Femur (tissue), 1 donor: ENCODE measurements around the gene MYMK.

Source experiments
- DNase-seq: peaks from one replicate; pipeline ENCODE4 v3.0.0-alpha.2; 2017

The MYMK gene

GRCh38 chr9:133557581-133557980 lies 32.8 kb upstream of the MYMK start:
- no peak for DNase-seq

GRCh38 chr9:133556354-133556753 lies 31.6 kb upstream of the MYMK start:
- no peak for DNase-seq

DNA sequence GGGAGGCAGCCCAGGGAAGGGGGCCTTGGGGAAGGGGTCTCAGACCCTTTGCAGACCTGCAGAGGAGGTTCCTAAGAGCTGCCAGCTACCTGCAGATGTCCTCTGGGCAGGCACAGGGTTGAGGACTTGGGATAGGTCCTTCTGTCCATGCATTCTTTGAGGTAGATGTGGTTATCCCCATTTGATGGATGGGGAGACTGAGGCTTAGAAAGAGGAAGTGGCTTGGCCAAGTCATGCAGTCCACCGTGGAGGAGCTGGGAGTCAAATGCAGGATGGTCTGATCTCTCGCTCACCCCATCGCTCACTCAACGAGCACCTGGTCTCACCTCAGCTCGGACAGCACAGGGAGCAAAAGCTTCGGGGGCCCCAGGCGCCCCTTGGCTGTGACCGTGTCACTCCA lies 30.0 kb upstream of the MYMK start:
- DNase-seq: no peak

GRCh38 chr9:133553973-133554713 lies 29.4 kb upstream of the MYMK start:
- no peak for DNase-seq

GRCh38 chr9:133553123-133553522 lies 28.4 kb upstream of the MYMK start:
- DNase-seq: no peak

DNA sequence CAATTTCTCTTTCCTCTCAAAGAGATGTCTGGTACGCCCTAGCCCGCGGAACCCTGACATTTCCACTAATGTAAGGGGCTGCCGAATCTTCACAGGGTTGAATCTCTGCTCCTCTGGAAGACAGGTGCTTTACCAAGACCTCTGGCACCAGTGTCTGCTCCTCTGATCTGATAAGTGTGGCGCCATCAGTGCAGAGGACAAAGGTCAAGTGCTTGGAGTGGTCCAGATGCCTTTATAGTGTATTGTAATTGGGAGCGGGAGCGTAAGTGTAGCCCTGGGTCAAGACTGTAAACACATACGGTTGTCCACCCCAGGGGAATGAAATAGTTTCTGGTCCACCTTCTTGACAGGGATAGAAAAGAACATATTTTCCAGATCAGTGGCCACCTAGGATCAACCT lies 27.5 kb upstream of the MYMK start:
- no peak for DNase-seq

DNA sequence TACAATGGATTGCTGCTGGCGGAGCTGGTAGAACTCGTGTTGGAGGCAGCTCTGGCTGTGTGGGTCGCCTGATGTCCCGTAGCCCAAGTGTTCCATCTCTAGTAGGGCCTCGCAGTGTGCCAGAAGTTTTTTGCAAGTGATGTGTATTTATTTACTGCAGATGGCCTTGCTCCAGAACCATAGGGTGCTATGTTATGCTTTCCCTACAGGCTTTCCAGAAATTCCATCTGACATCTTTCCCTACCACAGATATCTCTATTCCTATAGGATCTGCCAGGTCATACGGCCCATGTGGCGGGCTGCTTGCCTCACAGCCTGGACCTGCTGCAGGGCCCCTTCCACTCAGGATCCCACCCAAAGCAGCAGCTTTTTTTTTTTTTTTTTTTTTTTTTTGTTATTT lies 26.7 kb upstream of the MYMK start:
- DNase-seq: no peak

- DNase-seq: no peak
Measured at GRCh38 chr9:133547116-133547515, 22.4 kb upstream of the MYMK start.

DNA sequence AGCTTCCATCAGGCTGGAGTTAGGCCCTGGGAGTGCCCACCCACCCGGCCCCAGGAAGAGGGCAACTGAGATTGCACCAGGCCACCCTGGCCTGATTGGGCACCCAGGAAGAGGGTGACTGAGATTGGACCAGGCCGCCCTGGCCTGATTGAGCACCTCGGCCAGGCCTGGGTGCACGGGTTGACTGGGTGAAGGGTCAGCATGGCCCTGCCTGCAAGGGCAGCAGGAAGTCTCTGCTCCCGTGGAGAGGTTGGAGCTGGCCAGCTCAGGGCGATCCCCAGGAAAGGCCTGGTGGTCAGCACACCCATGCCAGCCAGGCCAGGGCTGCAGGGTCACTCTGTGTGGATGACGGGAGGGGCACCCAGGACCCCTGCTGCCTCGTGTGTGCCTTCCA lies 21.5 kb upstream of the MYMK start:
- no peak for DNase-seq

DNA sequence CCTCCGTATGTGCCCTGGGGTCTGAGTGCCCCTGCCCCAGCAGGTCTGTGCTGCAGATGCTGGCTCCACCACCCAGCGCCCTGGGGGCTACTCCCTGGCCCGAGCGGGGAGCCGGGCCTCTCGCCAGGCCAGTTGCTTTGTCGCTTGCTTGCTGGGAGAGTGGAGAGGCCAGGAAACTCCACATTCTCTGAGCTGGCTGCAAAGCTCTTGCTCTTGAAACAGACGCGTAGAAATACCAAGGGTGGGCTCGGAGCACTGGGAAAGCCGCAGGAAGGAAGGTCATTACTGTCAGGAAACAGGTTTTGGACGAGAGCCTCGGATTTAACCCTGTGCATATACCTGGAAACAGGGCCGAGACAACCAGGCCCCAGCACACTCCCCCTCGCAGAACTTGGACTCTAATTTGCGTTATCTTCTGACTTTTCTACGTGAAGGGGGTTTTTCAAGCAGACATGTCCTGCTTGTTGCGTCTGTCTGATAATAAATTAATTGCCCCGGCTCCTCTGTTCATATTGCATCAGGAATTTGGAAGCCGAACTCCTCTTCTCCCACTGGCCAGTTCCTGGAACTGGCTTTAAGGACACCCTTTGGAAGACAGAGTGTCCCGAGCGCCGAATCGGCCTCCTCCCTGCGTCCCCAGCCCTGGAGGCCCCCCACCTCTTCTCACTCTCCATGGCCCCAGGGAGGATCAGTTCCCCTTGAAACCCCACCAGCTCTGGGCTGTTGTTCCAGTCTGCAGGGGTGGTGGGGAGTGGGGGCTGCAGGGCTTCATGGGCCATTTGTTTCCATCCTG lies 20.9 kb upstream of the MYMK start:
- DNase-seq: no peak

DNA sequence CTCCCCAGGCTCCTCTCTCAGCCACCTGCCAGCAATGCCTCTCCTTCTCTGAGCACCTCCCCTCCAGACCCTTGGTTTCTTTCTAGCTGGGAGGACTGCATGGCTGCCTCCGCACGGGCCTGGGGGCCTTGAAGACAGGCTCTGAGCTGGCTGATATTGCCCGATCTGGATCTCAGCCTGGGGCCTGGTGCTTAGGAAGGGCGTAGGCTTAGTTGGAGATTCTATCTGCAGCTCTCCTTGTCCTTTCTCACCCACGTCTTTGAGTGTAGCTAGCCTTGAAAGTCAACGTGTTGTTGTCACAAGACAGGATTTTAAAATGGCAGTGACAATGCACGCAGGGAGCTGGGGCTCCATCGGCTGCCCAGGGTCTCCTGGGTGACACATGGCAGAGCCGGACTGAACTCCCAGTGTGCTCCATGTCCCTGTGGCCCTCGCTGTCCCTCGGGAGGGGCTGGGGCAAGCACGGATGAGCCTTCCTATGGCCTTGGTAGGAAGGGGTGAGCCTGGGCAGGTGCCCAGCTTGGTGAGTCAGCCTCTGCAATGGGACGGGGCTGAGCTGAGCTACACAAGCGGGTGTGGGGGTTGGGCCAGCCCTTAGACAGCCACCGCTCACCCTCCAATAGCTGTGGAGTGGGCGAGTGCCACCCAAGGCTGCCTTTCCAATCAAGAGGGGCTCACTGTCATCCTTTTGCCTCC lies 19.2 kb upstream of the MYMK start:
- DNase-seq: no peak

DNA sequence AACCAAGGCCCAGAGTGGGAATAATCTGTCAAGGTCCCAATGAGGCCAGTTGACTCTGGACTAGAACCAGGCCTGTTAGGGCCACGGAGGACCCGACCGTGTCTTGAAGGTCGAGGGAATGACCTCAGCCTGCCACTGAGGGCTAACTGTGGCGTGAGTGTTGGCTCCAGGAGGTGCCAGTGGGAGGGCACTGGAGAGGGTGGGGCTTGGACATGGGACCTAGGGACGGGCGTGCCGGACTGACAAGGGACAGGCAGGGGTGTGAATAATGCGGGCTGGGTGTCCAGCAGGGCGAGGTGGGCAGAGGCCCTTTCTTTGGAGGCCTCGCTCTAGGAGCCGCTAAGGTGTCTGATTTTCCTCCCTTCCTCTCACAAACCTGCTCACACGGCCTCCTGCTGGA lies 17.2 kb upstream of the MYMK start:
- no peak for DNase-seq

DNA sequence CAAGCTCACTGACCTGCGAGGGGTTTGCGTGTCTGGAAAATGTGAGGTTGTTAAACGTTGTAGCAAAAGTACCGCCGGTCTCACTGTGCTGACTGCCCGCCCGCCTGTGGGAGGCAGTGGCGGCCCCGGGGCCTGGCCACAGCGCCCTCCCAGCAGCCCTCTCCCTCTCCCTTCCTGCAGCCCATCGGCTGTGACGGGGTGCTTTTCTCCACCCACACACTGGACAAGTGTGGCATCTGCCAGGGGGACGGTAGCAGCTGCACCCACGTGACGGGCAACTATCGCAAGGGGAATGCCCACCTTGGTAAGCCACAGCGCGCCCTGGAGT lies 15.9 kb upstream of the MYMK start:
- no peak for DNase-seq

GRCh38 chr9:133539991-133540697 lies 15.4 kb upstream of the MYMK start:
- DNase-seq: no peak

- peak; percentile 53 for DNase-seq
Measured at GRCh38 chr9:133538851-133539833, 14.4 kb upstream of the MYMK start.

- no peak for DNase-seq
Measured at GRCh38 chr9:133538176-133538575, 13.4 kb upstream of the MYMK start.

GRCh38 chr9:133537257-133537656 lies 12.5 kb upstream of the MYMK start:
- DNase-seq: no peak

GRCh38 chr9:133536536-133536935 lies 11.8 kb upstream of the MYMK start:
- no peak for DNase-seq

DNA sequence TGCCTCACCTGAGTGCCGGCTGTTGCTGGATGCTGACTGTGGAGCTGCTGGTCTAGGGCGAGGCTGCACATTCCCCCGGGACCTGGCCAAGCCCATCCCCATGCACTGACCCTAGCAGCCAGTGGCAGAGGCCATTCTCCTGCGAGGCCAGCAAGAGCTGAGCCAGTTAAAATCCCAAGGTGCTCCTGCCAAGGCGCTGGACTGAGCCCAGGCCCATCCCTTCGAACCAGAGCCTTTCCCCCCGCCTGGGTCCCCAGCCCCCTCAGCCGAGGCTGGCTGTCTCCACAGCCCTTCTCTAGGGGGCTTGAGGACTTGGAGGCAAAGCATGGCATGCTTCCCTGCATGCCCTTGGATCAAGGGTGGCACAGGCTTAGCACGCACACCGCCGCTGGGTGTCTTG lies 11.3 kb upstream of the MYMK start:
- no peak for DNase-seq

DNA sequence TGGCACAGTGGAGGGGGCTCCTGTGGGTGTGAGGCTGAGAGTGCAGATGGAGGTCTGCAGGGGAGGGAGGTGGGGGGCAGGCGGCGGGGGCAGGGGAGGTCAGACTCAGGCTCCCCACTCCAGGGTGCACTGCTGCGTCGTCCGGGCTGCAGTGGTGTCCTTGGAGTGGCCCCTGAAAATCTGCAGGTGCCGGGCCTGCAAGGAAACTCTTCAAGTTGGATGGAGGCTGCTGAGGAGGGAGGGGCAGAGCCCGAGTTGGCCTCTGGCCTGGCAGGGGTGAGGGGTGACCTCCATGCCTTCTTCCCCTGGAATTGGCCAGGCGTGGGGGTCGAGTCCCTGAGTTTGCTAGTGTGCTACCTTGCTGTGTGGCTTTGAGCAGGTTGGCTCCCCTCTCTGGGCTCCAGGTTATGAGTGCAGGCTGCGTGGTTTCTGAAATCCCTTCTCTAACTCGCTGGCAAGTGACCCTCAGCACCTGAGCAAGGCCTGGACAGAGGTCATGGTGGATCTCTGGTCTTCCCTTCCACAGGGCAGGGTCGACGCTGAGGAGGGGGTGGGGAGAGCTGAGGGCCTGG lies 10.6 kb upstream of the MYMK start:
- no peak for DNase-seq

- DNase-seq: peak; percentile 84
Measured at GRCh38 chr9:133534346-133535291, 9.9 kb upstream of the MYMK start, which contains the start of gene ADAMTSL2. ADAMTSL2 (plus strand) TSS chr9:133534704; CDS start chr9:133536713, 2,009 bp downstream.
